Stimulated activated CD4-positive, alpha-beta T cell treated with anti-CD3 and anti-CD28 coated beads, Interleukin-15, amount 100 ng/mL, for 1 hour (primary cell): ENCODE results near the gene CAPN12.
A peak's percentile ranks its signal among the peaks of the same experiment; 100 is the strongest.
"Not testable (repeated sequence)": the region's sequence is repeated elsewhere in the genome, so short reads cannot be mapped to it uniquely, and the experiment has no call there.

ENCODE experiments used
- DNase-seq, 2 donors: peaks; one replicate each; pipeline ENCODE4 v3.0.0-alpha.2; 2020; ENCODE audit warnings: low read depth in 1 of 2, low spot score in 1 of 2

CAPN12 gene

DNA sequence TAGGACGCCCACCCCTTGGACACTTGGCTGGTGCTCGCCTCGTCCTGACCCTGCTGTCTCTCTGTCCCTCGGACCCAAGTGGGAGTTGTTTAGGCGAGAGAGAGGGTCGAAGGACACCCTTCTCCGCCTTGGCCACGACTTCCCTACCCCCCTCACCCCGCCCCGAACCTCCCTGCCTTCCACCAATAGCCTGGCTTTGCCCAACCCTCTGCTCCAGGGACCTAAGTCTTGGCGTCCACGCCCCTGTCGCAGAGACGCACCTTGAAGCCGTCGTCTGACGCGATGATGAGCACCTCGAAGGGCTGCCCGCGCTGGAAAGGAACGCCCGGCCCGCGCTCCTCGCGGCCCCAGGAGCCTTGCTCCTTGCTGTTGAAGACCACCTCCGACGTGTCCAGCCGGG is 27.3 kb upstream of the CAPN12 start:
- DNase-seq: not testable (repeated sequence)

- not testable (repeated sequence) for DNase-seq
Measured at GRCh38 chr19:38770949-38771275, 26.6 kb upstream of the CAPN12 start.

- DNase-seq: not testable (repeated sequence)
Measured at GRCh38 chr19:38770228-38770948, 26.1 kb upstream of the CAPN12 start.

DNA sequence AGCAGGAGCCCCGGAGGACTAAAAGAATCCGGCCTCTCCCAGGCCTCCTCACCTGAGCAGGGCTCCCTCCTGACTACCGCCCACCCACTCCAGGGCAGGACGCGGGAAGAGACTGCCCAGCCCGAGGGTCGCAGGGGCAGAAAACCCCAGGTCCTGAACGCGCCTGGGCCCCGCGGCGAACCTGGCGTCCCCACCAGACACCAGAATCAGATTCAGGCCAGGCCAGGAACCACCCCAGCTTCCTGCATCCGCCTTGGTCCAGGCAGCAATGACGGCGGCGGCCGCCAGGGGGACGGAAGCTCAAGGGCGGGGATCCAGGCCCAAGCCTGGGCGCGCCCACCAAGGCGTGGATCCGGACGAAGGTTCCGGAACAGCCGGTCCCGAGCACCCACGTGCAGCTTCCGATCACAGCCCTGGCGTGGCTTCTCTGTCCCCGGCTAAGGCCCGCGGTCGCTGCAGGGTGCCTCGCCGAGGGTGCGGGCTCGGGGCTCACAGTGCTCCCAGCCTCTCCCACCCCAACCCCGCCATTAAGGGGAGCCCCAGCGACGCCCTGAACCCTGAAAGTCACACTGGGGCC is 25.4 kb upstream of the CAPN12 start:
- DNase-seq: peak; percentile 84 to 86

- DNase-seq: no peak
Measured at GRCh38 chr19:38766276-38767047, 22.2 kb upstream of the CAPN12 start.

DNA sequence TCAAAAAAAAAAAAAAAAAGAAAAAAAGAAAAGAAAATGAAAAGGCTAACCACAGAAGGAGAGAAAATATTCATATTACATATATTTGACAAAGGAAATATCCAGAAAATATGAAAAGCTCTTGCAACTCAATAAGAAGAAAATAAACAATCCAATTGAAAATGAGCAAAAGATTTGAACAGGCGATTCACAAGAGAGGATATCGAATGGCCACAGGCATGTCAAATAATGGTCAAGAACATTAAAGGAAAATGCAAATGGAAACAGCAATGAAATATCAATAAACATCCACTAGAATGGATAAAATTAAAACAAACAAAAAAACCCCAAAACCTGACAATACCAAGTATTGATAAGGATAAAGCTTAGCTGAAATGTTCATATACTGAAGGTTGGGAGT is 20.9 kb upstream of the CAPN12 start:
- DNase-seq: no peak

GRCh38 chr19:38763795-38764220 is 19.5 kb upstream of the CAPN12 start:
- DNase-seq: no peak

DNA sequence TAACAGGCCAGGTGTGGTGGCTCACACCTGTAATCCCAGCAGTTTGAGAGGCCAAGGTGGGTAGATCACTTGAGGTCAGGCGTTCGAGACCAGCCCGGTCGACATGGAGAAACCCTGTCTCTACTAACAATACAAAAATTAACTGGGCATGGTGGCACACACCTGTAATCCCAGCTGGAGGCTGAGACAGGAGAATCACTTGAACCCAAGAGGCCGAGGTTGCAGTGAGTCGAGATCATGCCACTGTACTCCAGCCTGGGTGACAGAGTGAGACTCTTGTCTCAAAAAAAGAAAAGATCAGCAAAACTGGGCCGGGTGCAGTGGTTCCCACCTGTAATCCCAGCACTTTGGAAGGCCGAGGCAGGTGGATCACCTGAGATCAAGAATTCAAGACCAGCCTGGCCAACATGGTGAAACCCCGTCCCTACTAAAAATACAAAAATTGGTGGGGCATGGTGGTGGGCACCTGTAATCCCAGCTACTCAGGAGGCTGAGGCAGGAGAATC is 17.7 kb upstream of the CAPN12 start:
- not testable (repeated sequence) for DNase-seq

DNA sequence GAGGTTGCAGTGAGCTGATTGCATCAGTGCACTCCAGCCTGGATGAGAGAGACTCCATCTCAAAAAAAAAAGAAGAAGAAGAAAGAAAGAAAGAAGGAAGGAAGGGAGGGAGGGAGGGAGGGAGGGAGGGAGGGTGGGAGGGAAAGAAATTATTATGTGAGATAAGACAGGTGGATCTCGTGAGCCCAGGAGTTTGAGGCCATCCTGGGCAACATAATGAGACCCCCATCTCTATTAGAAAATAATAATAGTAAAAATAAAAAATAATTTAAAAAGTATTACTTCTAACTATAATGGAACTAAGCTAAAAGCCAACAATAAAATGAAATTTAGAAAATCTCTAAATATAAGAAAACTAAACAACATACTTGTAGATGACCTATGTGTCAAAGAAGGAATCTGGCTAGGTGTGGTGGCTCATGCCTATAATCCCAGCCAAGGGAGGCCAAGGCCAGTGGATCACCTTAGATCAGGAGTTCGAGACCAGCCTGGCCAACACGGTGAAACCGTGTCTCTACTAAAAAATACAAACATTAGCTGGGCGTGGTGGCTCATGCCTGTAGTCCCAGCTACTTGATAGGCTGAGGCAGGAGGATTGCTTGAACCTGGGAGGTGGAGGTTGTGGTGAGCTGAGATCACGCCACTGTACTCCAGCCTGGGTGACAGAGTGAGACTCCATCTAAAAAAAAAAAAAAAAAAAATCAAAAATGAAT is 16.7 kb upstream of the CAPN12 start:
- not testable (repeated sequence) for DNase-seq

DNA sequence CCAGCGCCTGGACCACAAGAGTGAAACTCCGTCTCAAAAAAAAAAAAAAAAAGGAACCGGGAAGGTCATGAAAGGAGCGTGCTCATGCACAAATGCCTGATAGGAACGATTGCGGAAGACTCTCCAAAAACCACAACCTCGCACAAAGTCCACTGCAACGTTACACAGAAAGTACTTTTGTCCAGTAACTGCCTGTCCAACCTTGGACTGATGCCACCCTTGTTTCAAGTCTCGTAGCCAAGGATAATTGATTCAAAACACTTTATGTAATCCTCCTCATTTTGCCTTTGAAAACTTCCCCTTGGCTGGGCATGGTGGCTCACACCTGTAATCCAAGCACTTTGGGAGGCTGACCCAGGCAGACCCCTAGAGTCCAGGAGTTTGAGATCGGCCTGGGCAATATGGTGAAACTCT is 15.3 kb upstream of the CAPN12 start:
- DNase-seq: no peak

- not testable (repeated sequence) for DNase-seq
Measured at GRCh38 chr19:38754196-38754595, 9.9 kb upstream of the CAPN12 start.

DNA sequence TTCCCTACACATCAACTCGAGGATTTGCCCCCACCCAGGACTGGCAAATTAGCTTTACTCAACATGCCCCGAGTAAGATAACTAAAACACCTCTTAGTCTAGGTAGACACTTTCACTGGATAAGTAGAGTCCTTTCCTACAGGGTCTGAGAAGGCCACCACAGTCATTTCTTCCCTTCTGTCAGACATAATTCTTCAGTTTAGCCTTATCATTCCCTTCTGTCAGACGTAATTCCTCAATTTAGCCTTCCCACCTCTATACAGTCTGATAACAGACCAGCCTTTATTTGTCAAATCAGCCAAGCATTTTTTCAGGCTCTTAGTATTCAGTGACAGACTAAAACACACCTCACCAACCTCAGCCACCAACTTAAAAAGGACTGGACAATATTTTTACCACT is 9.5 kb upstream of the CAPN12 start:
- DNase-seq: not testable (repeated sequence)

DNA sequence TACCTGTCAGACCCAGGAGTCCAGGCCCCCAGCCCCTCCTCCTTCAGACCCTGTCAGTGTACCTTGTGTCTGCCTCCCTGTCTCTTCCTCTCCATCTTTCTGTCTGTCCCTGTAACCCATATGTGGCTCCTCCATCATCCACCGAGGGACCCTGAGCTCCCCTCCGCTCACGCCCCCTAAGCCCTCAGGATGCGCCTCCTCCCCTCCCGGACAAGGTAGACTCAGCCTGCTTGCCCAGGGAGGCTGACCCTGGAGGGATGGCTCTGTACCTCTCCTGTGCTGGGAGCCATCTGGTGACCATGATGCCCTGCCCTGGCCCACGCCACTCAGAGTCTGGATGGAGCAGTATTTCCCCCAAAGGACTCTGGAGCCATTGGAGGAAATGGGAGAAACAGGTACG is 1.0 kb upstream of the CAPN12 start:
- no peak for DNase-seq

DNA sequence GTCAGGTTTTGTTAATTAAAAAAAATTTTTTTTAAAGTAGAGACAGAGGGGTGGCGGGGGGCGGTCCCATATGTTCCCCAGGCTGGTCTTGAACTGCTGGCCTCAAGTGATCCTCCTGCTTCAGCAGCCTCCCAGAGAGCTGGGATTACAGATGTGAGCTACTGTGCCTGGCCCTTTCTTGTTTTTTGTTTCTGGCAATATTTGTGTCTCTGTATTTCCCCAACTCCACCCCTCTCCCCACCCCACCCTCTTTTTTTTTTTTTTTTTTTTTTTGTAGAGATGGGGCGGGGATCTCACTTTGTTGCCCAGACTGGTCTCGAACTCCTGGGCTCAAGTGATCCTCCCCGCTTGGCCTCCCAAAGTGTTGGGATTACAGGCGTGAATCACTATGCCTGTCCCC is 600 bp upstream of the CAPN12 start:
- DNase-seq: no peak

GRCh38 chr19:38743394-38744297 is 628 bp downstream of the CAPN12 start:
- DNase-seq: no peak

GRCh38 chr19:38742906-38743305 is 1.4 kb downstream of the CAPN12 start:
- DNase-seq: no peak

- no peak for DNase-seq
Measured at GRCh38 chr19:38742296-38742695, 2.0 kb downstream of the CAPN12 start.

DNA sequence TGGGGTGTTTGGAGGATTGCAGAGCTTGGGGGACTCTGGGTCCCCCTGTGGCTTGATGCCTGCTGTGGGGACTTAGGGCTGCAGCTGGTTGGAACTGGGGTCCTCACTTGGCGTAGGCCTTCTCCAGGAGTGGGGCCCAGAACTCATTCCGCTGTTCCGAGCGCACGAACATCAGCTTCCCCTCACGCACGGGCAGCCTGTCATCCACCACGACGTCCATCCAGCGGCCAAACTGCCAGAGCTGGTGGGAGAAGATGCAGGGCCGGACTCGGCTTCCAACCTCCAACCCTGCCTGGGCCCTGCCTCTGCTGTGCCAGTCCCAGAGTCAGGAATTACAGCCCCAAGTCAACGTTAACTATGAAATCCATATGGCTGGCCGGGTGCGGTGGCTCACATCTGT is 2.6 kb downstream of the CAPN12 start:
- no peak for DNase-seq

- no peak for DNase-seq
Measured at GRCh38 chr19:38740932-38741331, 3.3 kb downstream of the CAPN12 start.

DNA sequence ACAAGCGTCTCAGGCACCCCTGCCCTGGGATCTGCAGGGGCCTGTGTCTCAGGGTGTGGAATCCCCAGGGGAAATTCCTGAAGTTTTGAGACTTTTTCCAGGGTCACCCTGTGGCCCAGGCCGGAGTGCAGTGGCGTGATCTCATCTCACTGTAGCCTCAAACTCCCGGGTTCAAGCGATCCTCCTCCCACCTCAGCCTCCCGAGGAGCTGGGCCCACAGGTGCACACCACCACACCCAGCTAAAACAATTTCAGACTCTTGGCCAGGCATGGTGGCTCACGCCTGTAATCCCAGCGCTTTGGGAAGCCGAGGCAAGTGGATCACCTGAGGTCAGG is 4.0 kb downstream of the CAPN12 start:
- no peak for DNase-seq
